Pons (tissue), 1 donor: ENCODE measurements around the gene B4GALT4.

Experiments
- DNase-seq: peaks from one replicate; pipeline ENCODE4 v3.0.0-alpha.2; 2016; ENCODE audit warnings: low spot score

Gene B4GALT4

GRCh38 chr3:119237299-119237698 is 3.4 kb downstream of the B4GALT4 start:
- DNase-seq = no peak

- DNase-seq = no peak
Observed at GRCh38 chr3:119236756-119237155, 3.9 kb downstream of the B4GALT4 start.

GRCh38 chr3:119235151-119235550 is 5.5 kb downstream of the B4GALT4 start:
- no peak for DNase-seq

GRCh38 chr3:119234610-119235009 is 6.1 kb downstream of the B4GALT4 start:
- no peak for DNase-seq

GRCh38 chr3:119230745-119231144 is 9.9 kb downstream of the B4GALT4 start:
- DNase-seq = no peak

GRCh38 chr3:119230071-119230470 is 10.6 kb downstream of the B4GALT4 start:
- peak; percentile 70 for DNase-seq

GRCh38 chr3:119229190-119229589 is 11.5 kb downstream of the B4GALT4 start:
- no peak for DNase-seq

GRCh38 chr3:119228373-119229145 is 12.1 kb downstream of the B4GALT4 start:
- DNase-seq = no peak

- no peak for DNase-seq
Observed at GRCh38 chr3:119227070-119227850, 13.4 kb downstream of the B4GALT4 start.

- DNase-seq = no peak
Observed at GRCh38 chr3:119225121-119225520, 15.6 kb downstream of the B4GALT4 start.

GRCh38 chr3:119223511-119223910 is 17.2 kb downstream of the B4GALT4 start:
- DNase-seq = no peak

- no peak for DNase-seq
Observed at GRCh38 chr3:119222391-119222790, 18.3 kb downstream of the B4GALT4 start.

- no peak for DNase-seq
Observed at GRCh38 chr3:119221779-119222320, 18.8 kb downstream of the B4GALT4 start.

- peak; percentile 18 for DNase-seq
Observed at GRCh38 chr3:119220970-119221667, 19.6 kb downstream of the B4GALT4 start.

GRCh38 chr3:119220198-119220597 is 20.5 kb downstream of the B4GALT4 start:
- no peak for DNase-seq

GRCh38 chr3:119219069-119219468 is 21.6 kb downstream of the B4GALT4 start:
- DNase-seq = no peak

- DNase-seq = no peak
Observed at GRCh38 chr3:119211803-119212202, 28.9 kb downstream of the B4GALT4 start.

- no peak for DNase-seq
Observed at GRCh38 chr3:119211193-119211592, 29.5 kb downstream of the B4GALT4 start.

- no peak for DNase-seq
Observed at GRCh38 chr3:119207512-119207875, 33.2 kb downstream of the B4GALT4 start.

- DNase-seq = no peak
Observed at GRCh38 chr3:119206611-119207511, 33.8 kb downstream of the B4GALT4 start.

- no peak for DNase-seq
Observed at GRCh38 chr3:119205685-119206084, 35.0 kb downstream of the B4GALT4 start.
